Tibial nerve (tissue), 4 donors: ENCODE results near the gene IQSEC1. TPM values are rescaled to one million over a fixed set of nuclear protein-coding genes. Genes with fewer than 3 reads are reported as not detected.

Experiments used
- DNase-seq, 2 donors: peaks; one replicate each; pipeline ENCODE4 v3.0.0-alpha.2; 2019; ENCODE audit warnings: low spot score in 2 of 2
- H3K27ac ChIP-seq, 4 donors: fragments of 200-600 bp; sonication (generic) in 3 of 4; one replicate each; pipeline ENCODE4 v1.5.1; 2017 to 2019; ENCODE audit warnings: mild to moderate bottlenecking in 1 of 4
- H3K27me3 ChIP-seq, 2 donors: fragments of 200-600 bp; sonication (generic) in 1 of 2; one replicate each; pipeline versions ENCODE4 v1.5.1 to v1.6.0; 2017 to 2019
- H3K36me3 ChIP-seq, 3 donors: fragments of 200-600 bp; sonication (generic); one replicate each; pipeline ENCODE4 v1.5.1; 2018 to 2019
- H3K4me1 ChIP-seq, 4 donors: fragments of 200-600 bp; sonication (generic) in 3 of 4; one replicate each; pipeline ENCODE4 v1.5.1; 2017 to 2019
- H3K4me3 ChIP-seq, 4 donors: fragments of 200-600 bp; sonication (generic) in 3 of 4; one replicate each; pipeline ENCODE4 v1.5.1; 2017 to 2019; ENCODE audit warnings: mild to moderate bottlenecking in 1 of 4, moderate library complexity in 1 of 4
- H3K9me3 ChIP-seq, 4 donors: fragments of 200-600 bp; sonication (generic) in 3 of 4; one replicate each; pipeline ENCODE4 v1.5.1; 2017 to 2019
- CTCF ChIP-seq, 5 experiments: fragments of 200-600 bp in 3 of 5; fragments of 450-650 bp in 2 of 5; sonication (generic) in 3 of 5; IDR thresholded peaks; one replicate each; pipeline ENCODE4 v1.5.1; 2016 to 2019; ENCODE audit warnings: antibody characterized with exemption in 5 of 5, mild to moderate bottlenecking in 3 of 5, moderate library complexity in 2 of 5
- EP300 ChIP-seq, 2 donors: sonication (generic); formaldehyde crosslinking; IDR thresholded peaks; one replicate each; pipeline ENCODE4 v1.6.1; 2017; ENCODE audit warnings: antibody characterized with exemption in 2 of 2, mild to moderate bottlenecking in 1 of 2
- POLR2A ChIP-seq, 2 donors: fragments of 450-650 bp; IDR thresholded peaks; one replicate each; pipeline ENCODE4 v1.6.1; 2017; ENCODE audit warnings: antibody characterized with exemption in 2 of 2, mild to moderate bottlenecking in 2 of 2, moderate library complexity in 2 of 2
- WGBS, 2 donors: methylation state at CpG; one replicate each; pipeline ENCODE4 v1.1.5; 2018; 5-methylcytosine and 5-hydroxymethylcytosine counted together
- total RNA-seq, 4 donors: library from RNA; depleted of rRNA; stranded (reverse); fragments of >200 nt; gene quantifications; one replicate each; pipeline ENCODE4 v1.1.0, GENCODE V29; 2016

Gene IQSEC1
- total RNA-seq, 4 donors from 2014 or later, result 58.2 to 77.5 (median 68.6) TPM

DNA sequence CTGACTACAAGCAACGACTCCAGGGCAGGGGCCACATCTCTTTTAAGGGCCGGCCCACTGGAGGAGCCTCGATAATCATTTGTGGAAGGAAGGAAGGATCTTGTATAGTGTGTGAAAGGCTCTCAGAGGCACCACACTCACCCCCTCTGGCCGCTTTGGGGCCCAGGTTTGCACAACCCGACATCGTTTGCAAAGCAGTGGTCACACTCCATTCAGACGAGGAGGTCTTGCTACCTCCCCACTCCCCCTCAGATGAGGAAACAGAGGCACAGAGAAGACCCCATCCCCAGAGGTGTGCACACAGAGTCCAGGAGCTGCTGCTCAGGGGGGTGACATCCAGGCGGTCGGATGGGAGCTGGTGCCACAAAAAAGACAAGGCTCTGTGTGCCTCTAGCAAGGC lies 29.6 kb downstream of the IQSEC1 start:
- no peak for DNase-seq
- Histone ChIP-seq H3K4me1 (peaks cover 0 to 4% (median 0%) of the 10 kb centered on the region in 4 donors), H3K9me3 (no peaks in the 10 kb centered on the region), H3K36me3 (no peaks in the 10 kb centered on the region), H3K27me3 (no peaks in the 10 kb centered on the region), H3K27ac (no peak overlapping the region), H3K4me3 (no peak overlapping the region)
- no peak for TF ChIP-seq CTCF (IDR thresholded peaks at IDR 0.05)
- TF ChIP-seq POLR2A (IDR thresholded peaks at IDR 0.05), result no peak
- TF ChIP-seq EP300 (IDR thresholded peaks at IDR 0.05), result no peak
- 78 to 88% methylated on average over 9 of the region's 9 CpGs for WGBS, 2 donors

- no peaks in the 10 kb centered on the region for H3K9me3 ChIP-seq
- no peak for DNase-seq
- H3K4me1 ChIP-seq, result peaks cover 0 to 4% (median 0%) of the 10 kb centered on the region in 4 donors
- no peaks in the 10 kb centered on the region for H3K36me3 ChIP-seq
- TF ChIP-seq POLR2A (IDR thresholded peaks at IDR 0.05) (no peak), EP300 (IDR thresholded peaks at IDR 0.05) (no peak), CTCF (IDR thresholded peaks at IDR 0.05) (no peak)
- H3K4me3 ChIP-seq, result no peak overlapping the region
- no peaks in the 10 kb centered on the region for H3K27me3 ChIP-seq
- 75 to 78% methylated on average over 16 to 19 of the region's 20 CpGs for WGBS, 2 donors
- H3K27ac ChIP-seq, result no peak overlapping the region
Observed at GRCh38 chr3:13042715-13043271, 30.4 kb downstream of the IQSEC1 start.

GRCh38 chr3:13042127-13042701 lies 31.0 kb downstream of the IQSEC1 start:
- Histone ChIP-seq H3K27me3 (no peaks in the 10 kb centered on the region), H3K27ac (no peak overlapping the region), H3K4me1 (peaks cover 0 to 4% (median 0%) of the 10 kb centered on the region in 4 donors), H3K9me3 (no peaks in the 10 kb centered on the region), H3K4me3 (no peak overlapping the region), H3K36me3 (no peaks in the 10 kb centered on the region)
- DNase-seq, result no peak
- TF ChIP-seq EP300 (IDR thresholded peaks at IDR 0.05), result no peak
- TF ChIP-seq POLR2A (IDR thresholded peaks at IDR 0.05), result no peak
- no peak for TF ChIP-seq CTCF (IDR thresholded peaks at IDR 0.05)
- WGBS, 2 donors, result 60 to 61% methylated on average over 18 to 24 of the region's 25 CpGs

- TF ChIP-seq POLR2A (IDR thresholded peaks at IDR 0.05), result no peak
- TF ChIP-seq EP300 (IDR thresholded peaks at IDR 0.05), result no peak
- TF ChIP-seq CTCF (IDR thresholded peaks at IDR 0.05), result no peak
- H3K27me3 ChIP-seq, result no peaks in the 10 kb centered on the region
- peaks cover 0 to 3% (median 0%) of the 10 kb centered on the region in 4 donors for H3K4me1 ChIP-seq
- H3K4me3 ChIP-seq, result no peak overlapping the region
- H3K27ac ChIP-seq, result no peak overlapping the region
- DNase-seq, result no peak
- no peaks in the 10 kb centered on the region for H3K36me3 ChIP-seq
- H3K9me3 ChIP-seq, result no peaks in the 10 kb centered on the region
- WGBS, 2 donors, result 79 to 80% methylated on average over 23 to 25 of the region's 26 CpGs
Observed at GRCh38 chr3:13041113-13041776, 32.0 kb downstream of the IQSEC1 start.

DNA sequence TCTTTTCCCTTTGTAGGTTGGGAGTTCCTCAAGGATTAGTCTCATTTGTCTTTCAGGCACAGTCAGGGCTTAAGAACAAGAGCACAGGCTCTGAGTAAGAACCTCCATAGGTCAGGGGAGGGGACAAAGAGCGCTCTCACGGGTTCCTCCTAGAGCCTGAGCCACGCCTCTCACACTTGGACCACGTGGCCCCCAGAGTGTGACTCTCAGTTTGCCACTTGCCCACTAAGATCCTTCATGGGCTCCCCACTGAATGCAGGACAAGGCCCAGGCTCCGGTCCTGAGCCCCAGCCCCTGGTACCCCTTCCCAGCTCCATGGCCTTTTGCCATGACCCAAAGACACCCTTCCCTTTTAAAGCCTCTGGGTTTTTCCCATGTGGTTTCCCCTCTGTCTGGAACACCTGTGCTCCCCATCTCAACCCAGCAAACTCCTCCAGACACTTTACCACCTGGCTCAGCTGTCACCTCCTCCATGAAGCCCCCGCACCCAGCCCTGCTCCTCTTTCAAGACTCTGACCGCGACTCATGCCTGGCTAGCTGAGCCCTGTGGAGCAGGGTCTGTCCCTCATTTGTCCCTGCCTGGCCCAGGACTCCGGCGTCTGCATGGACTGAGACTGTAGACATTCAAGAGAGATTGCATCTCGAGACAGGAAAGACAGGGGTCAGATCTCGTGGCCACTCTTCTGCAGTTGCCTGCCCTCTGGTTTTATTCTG lies 32.7 kb downstream of the IQSEC1 start:
- H3K4me1 ChIP-seq, result no peaks in the 10 kb centered on the region
- DNase-seq, result no peak
- TF ChIP-seq POLR2A (IDR thresholded peaks at IDR 0.05) (no peak), CTCF (IDR thresholded peaks at IDR 0.05) (no peak), EP300 (IDR thresholded peaks at IDR 0.05) (no peak)
- H3K4me3 ChIP-seq, result no peak overlapping the region
- 73% methylated on average over 12 of the region's 12 CpGs for WGBS, 2 donors
- H3K27me3 ChIP-seq, result no peaks in the 10 kb centered on the region
- no peaks in the 10 kb centered on the region for H3K36me3 ChIP-seq
- no peaks in the 10 kb centered on the region for H3K9me3 ChIP-seq
- no peak overlapping the region for H3K27ac ChIP-seq
